IMR-90 (cell line): ENCODE measurements around the gene HOXD13. TPM values are rescaled to one million over a fixed set of nuclear protein-coding genes. Genes with fewer than 3 reads are reported as not detected.

Source experiments
- ATAC-seq: fragments of 200-7000 bp; cut with Tn5 transposase; 2 replicates; pipeline ENCODE4 v1.9.1; 2020; ENCODE audit warnings: low read depth, mild to moderate bottlenecking, moderate library complexity
- BruUV-seq: library from RNA; stranded (reverse); fragments of 400-500 nt; replicated peaks from 2 replicates; lab custom pipeline; 2021; lab: Mats Ljungman, UMichigan
- CTCF ChIA-PET: fragments of 300-600 bp; formaldehyde crosslinking; extraction: SDS; loops from one replicate; lab custom pipeline; 2021; ENCODE audit warnings: antibody characterized with exemption; lab: Yijun Ruan, JAX
- POLR2A ChIA-PET: fragments of 300-600 bp; sonication (Branson Sonifier 250); formaldehyde crosslinking; loops from one replicate; lab custom pipeline; 2022; ENCODE audit warnings: antibody characterized with exemption; ENCODE audit not compliant: unreplicated experiment; lab: Charles Lee
- DNase-seq: peaks from one replicate; pipeline ENCODE4 v3.0.0; 2013
- H2AFZ ChIP-seq: replicated peaks from 2 replicates; pipeline ENCODE3; 2013; ENCODE audit warnings: low read length, mild to moderate bottlenecking; ENCODE audit not compliant: poor library complexity
- H2AK5ac ChIP-seq: 2 replicates; pipeline ENCODE4 v1.6.1; 2013; ENCODE audit warnings: low read depth, low read length, inconsistent platforms
- H2AK9ac ChIP-seq: replicated peaks from 2 replicates; pipeline ENCODE3; 2013; ENCODE audit warnings: mild to moderate bottlenecking, low read depth, low read length, moderate library complexity; ENCODE audit not compliant: poor library complexity
- H2BK120ac ChIP-seq: 2 replicates; pipeline ENCODE4 v1.6.1; 2013; ENCODE audit warnings: low read depth, low read length, inconsistent platforms
- H2BK15ac ChIP-seq: 3 replicates; pipeline ENCODE4 v1.6.1; 2013; ENCODE audit warnings: low read depth, low read length, inconsistent platforms
- H2BK20ac ChIP-seq: 2 replicates; pipeline ENCODE4 v1.6.1; 2013; ENCODE audit warnings: low read depth, mild to moderate bottlenecking, inconsistent platforms, low read length, moderate library complexity
- H2BK5ac ChIP-seq: 2 replicates; pipeline ENCODE4 v1.6.1; 2013; ENCODE audit warnings: mild to moderate bottlenecking, low read depth, low read length, inconsistent platforms; ENCODE audit not compliant: poor library complexity, severe bottlenecking
- H3K14ac ChIP-seq: replicated peaks from 2 replicates; pipeline ENCODE4 v1.6.1; 2013; ENCODE audit warnings: low read depth, low read length, inconsistent platforms
- H3K18ac ChIP-seq: 2 replicates; pipeline ENCODE4 v1.6.1; 2013; ENCODE audit warnings: low read depth, low read length, control low read depth
- H3K23ac ChIP-seq: 2 replicates; pipeline ENCODE4 v1.6.1; 2013; ENCODE audit warnings: low read depth, low read length, inconsistent platforms
- H3K27ac ChIP-seq: 2 replicates; pipeline ENCODE4 v1.5.1; 2013; ENCODE audit warnings: mild to moderate bottlenecking, control low read depth, low read length; ENCODE audit not compliant: insufficient read depth
- H3K27me3 ChIP-seq: 2 replicates; pipeline ENCODE4 v1.6.1; 2013; ENCODE audit warnings: low read length; ENCODE audit not compliant: control insufficient read depth, insufficient read depth
- H3K36me3 ChIP-seq: 2 replicates; pipeline ENCODE4 v1.6.1; 2013; ENCODE audit warnings: low read length, mixed read lengths; ENCODE audit not compliant: control insufficient read depth, insufficient read depth
- H3K4ac ChIP-seq: 2 replicates; pipeline ENCODE4 v1.6.1; 2013; ENCODE audit warnings: low read depth, low read length, inconsistent platforms
- H3K4me1 ChIP-seq: 2 replicates; pipeline ENCODE4 v1.6.1; 2013; ENCODE audit warnings: low read length, mixed read lengths; ENCODE audit not compliant: control insufficient read depth, insufficient read depth
- H3K4me2 ChIP-seq: 2 replicates; pipeline ENCODE4 v1.6.1; 2013; ENCODE audit warnings: low read depth, mild to moderate bottlenecking, control low read depth, low read length, moderate library complexity
- H3K4me3 ChIP-seq: 2 replicates; pipeline ENCODE4 v1.5.1; 2013; ENCODE audit warnings: low read depth, mild to moderate bottlenecking, control low read depth, low read length, moderate library complexity; ENCODE audit not compliant: insufficient read depth
- H3K56ac ChIP-seq: 2 replicates; pipeline ENCODE4 v1.6.1; 2013; ENCODE audit warnings: low read length, inconsistent platforms; ENCODE audit not compliant: insufficient read depth; ENCODE audit errors: extremely low read depth
- H3K79me1 ChIP-seq, 2 experiments: 2 replicates each; pipeline ENCODE4 v1.6.1; 2013; ENCODE audit warnings: low read length in 2 of 2, inconsistent platforms in 1 of 2, low read depth in 1 of 2
- H3K9ac ChIP-seq: 2 replicates; pipeline ENCODE4 v1.6.1; 2013; ENCODE audit warnings: low read depth, low read length, control low read depth
- H3K9me1 ChIP-seq: 2 replicates; pipeline ENCODE4 v1.6.1; 2013; ENCODE audit warnings: low read length, inconsistent platforms; ENCODE audit not compliant: insufficient read depth
- H3K9me3 ChIP-seq: 2 replicates; pipeline ENCODE4 v1.6.1; 2013; ENCODE audit warnings: low read length; ENCODE audit not compliant: control insufficient read depth, insufficient read depth
- H4K20me1 ChIP-seq: 2 replicates; pipeline ENCODE4 v1.6.1; 2013; ENCODE audit warnings: low read length, inconsistent platforms; ENCODE audit not compliant: insufficient read depth
- H4K5ac ChIP-seq: 2 replicates; pipeline ENCODE4 v1.6.1; 2013; ENCODE audit warnings: mild to moderate bottlenecking, low read depth, low read length, control low read depth
- H4K8ac ChIP-seq, 2 experiments: 2 replicates each; pipeline ENCODE4 v1.6.1; 2013; ENCODE audit warnings: low read depth in 2 of 2, low read length in 2 of 2, control low read depth in 1 of 2, inconsistent platforms in 1 of 2
- H4K91ac ChIP-seq: 2 replicates; pipeline ENCODE4 v1.6.1; 2013; ENCODE audit warnings: low read depth, low read length, inconsistent platforms; ENCODE audit not compliant: insufficient read depth
- CHD1 ChIP-seq: IDR thresholded peaks from 2 replicates; pipeline ENCODE4 v1.6.1; 2012; ENCODE audit warnings: low read depth, low read length, improper control_type of control experiment
- RFX5 ChIP-seq: IDR thresholded peaks from 2 replicates; pipeline ENCODE4 v1.8.0; 2012; ENCODE audit warnings: low read depth, mild to moderate bottlenecking, low read length, moderate library complexity
- USF2 ChIP-seq: fragments of 150-350 bp; IDR thresholded peaks from 2 replicates; pipeline ENCODE4 v1.6.1; 2017; ENCODE audit warnings: mild to moderate bottlenecking, antibody characterized with exemption, low read length, low read depth
- WGBS, 2 experiments: methylation state at CpG; one replicate each; pipeline versions ENCODE4 v1.1.5 to v1.1.7; 2013; ENCODE audit warnings: missing lambda C conversion rate in 2 of 2; ENCODE audit not compliant: insufficient read length in 1 of 2; ENCODE audit errors: extremely low coverage in 2 of 2; 5-methylcytosine and 5-hydroxymethylcytosine counted together
- dilution Hi-C: fragments of 300-500 bp; cut with HindIII; formaldehyde crosslinking; loops from one replicate; pipeline ENCODE4 v1.14.3; 2018; ENCODE audit warnings: low sequenced_read_pairs; ENCODE audit not compliant: unreplicated experiment
- in situ Hi-C: fragments of 300-500 bp; cut with MboI; formaldehyde crosslinking; loops from 3 replicates; pipeline ENCODE4 v1.14.3; 2019; ENCODE audit warnings: low sequenced_read_pairs, inconsistent platforms, mixed read lengths
- intact Hi-C: fragments of 100-400 bp; cut with micrococcal nuclease; formaldehyde crosslinking; loops from 2 replicates; pipeline ENCODE4 v1.10.0; 2022
- polyA plus RNA-seq, 3 experiments: library from polyadenylated mRNA; depleted of rRNA; stranded (reverse); fragments of >200 nt; gene quantifications; 2 replicates each; pipeline ENCODE4 v1.2.3, GENCODE V29; 2012; ENCODE audit warnings: low replicate concordance in 1 of 3
- total RNA-seq: library from RNA; depleted of rRNA; stranded (reverse); fragments of >200 nt; gene quantifications from 2 replicates; pipeline ENCODE4 v1.2.3, GENCODE V29; 2012

Gene HOXD13
- total and polyA plus RNA-seq, 2 of the 4 experiments (the other 2 are of a cell fraction), result not detected

- BruUV-seq, result no TSS peak
- dilution Hi-C loops, result no loop called here
- Histone ChIP-seq H2BK120ac (no peak overlapping the region), H3K4me1 (peaks cover 3% of the 10 kb centered on the region; the same call in 1 of the 2 replicates), H3K79me1 (no peaks in the 10 kb centered on the region), H2AK9ac (no peak overlapping the region), H4K5ac (no peak overlapping the region), H4K20me1 (no peaks in the 10 kb centered on the region), H2BK15ac (no peak overlapping the region), H4K91ac (no peak overlapping the region), H2BK20ac (no peak overlapping the region), H3K9me3 (peaks cover 9% of the 10 kb centered on the region), H2AFZ (no peak overlapping the region), H3K9me1 (no peaks in the 10 kb centered on the region), H3K27ac (no peak overlapping the region), H3K36me3 (no peaks in the 10 kb centered on the region), H3K14ac (no peak overlapping the region), H3K56ac (no peak overlapping the region), H3K4me3 (no peak overlapping the region), H3K4me2 (no peak overlapping the region), H3K18ac (no peak overlapping the region), H3K27me3 (peaks cover 91% of the 10 kb centered on the region), H3K23ac (no peak overlapping the region), H3K4ac (no peak overlapping the region), H2BK5ac (no peak overlapping the region), H2AK5ac (no peak overlapping the region), H4K8ac (no peak overlapping the region), H3K9ac (no peak overlapping the region)
- in situ Hi-C loops, result loop anchor here (10.0 to 25.0 kb wide), 4 partner anchors 411 to 1358 kb away; no protein-coding TSS in a partner anchor
- ATAC-seq (no peak), DNase-seq (no peak)
- TF ChIP-seq USF2 (no peak), CHD1 (no peak), RFX5 (no peak)
- 8% methylated on average over 2 of the region's 5 CpGs; no CpG with 5 or more reads in 1 of the 2 experiments for WGBS, 2 experiments
- POLR2A ChIA-PET, result no interaction called here
- intact Hi-C loops, result loop anchor here (5.0 to 10.0 kb wide), 3 partner anchors 843 to 1391 kb away; no protein-coding TSS in a partner anchor
- CTCF ChIA-PET, result interaction anchor here (1.5 to 3.9 kb wide), 2 partner anchors 406 to 844 kb away, joined by 5 to 13 read pairs; no protein-coding TSS in a partner anchor
These were observed 2.9 kb downstream of the HOXD13 start for GRCh38 chr2:176095421-176095820.
